Sciatic nerve (tissue), 2 donors: ENCODE results near the gene AJAP1. TPM values are rescaled to one million over a fixed set of nuclear protein-coding genes. Genes with fewer than 3 reads are reported as not detected.
A peak's percentile ranks its signal among the peaks of the same experiment; 100 is the strongest.

Experiments
- ATAC-seq: fragments of 200-7000 bp; cut with Tn5 transposase; one replicate; pipeline ENCODE4 v1.9.1; 2020; ENCODE audit warnings: mild to moderate bottlenecking, moderate library complexity
- DNase-seq: peaks from one replicate; pipeline ENCODE4 v3.0.0-alpha.2; 2020; ENCODE audit warnings: low spot score
- intact Hi-C: fragments of 100-400 bp; cut with DNase I; formaldehyde crosslinking; loops from one replicate; pipeline ENCODE4 v1.14.2; 2022
- total RNA-seq: library from RNA; stranded (reverse); fragmentation: NEBNext Ultra II Directional; extraction: Animal tissue kit (Norgen Biotek cat#: 25700); gene quantifications from one replicate; pipeline ENCODE4 v1.2.1, GENCODE V29; 2021
- donor health status: DM: no; HTN: no; CAD: no.
- donor health status: DM: no; HTN: no; CAD: no.

Gene AJAP1
- total RNA-seq, 1 donor from 2014 or later = 1.4 TPM

DNA sequence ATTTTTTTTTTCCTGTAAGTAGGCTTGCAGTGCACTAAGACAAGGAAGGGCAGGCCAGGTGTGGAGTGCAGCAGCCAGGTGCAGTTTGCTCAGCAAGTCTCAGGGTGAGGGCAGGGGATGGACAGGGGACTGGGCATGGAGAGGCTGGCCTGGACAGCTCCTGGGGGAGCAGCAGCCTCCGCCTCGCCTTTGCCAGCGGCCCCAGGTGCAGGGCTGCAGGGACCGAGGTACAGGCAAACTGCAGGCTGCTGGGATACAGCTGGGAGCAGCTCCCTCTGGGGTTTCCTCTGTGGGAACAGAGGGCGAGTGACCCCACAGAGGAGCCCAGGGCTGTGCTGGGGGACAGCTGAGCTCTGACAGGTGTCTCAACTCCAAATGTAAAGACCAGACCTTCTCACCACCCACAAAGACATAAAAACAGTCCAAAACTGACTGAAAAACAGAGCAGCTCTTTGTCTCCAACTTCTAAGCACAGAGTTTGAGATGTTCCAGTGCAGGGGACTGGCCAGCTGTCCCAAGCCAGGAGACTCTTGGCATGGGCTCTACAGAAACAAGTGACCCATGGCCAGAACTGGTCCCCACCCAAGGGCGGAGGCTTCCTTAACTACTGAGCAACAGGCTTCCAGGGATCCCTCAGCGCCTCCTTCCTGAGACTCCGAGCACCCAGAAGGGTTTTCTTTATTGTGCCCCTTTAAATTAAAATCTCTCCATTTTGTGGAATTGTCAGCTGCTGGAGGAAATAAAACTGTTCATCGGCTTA is 27.7 kb upstream of the AJAP1 start:
- intact Hi-C loops = loop anchor here (5.0 kb wide), 1 partner anchor 1794 kb away; no protein-coding TSS in a partner anchor
- ATAC-seq (peak; percentile 85), DNase-seq (no peak)

DNA sequence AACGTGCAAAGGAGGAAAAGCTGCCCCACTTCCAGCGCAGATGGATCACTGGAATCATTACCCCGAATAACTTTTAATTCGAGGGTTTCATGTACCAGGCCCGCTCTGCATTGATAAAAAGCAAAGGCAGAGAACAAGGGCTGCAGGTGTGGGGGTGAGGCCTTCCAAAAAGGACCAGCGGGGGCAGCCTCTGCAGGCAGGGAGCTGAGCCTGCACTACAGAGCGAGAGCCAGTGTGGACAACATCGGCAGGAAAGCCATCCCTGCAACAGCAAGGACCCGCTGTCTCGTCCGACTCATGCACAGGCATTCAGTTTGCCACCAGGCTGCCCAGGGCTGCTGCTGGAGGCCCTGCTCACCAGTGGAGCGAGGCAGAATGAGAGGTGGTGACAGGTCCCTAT is 27.1 kb upstream of the AJAP1 start:
- ATAC-seq = no peak
- intact Hi-C loops = loop anchor here (5.0 kb wide), 1 partner anchor 1795 kb away; no protein-coding TSS in a partner anchor
- no peak for DNase-seq

DNA sequence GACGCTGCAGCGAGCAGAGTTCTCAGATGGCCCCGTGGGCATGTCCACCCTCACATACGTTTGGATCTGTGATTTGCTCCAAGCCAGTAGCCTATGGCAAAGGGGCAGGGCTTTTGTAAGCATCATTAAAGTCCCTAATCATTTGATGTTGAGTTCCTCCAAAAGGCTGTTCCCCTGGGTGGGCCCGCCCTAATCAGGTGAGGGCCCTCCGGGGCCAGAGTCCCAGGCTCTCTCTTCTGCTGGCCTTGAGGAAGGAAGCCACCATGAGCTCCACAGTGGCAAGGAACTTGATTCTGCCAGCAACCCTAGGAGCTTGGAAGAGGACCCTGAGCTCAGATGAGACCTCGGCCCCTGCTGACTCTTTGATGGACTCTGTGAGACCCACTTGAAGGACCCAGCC is 25.4 kb upstream of the AJAP1 start:
- intact Hi-C loops = loop anchor here (5.0 kb wide), 1 partner anchor 1797 kb away; no protein-coding TSS in a partner anchor
- no peak for DNase-seq
- ATAC-seq = no peak

DNA sequence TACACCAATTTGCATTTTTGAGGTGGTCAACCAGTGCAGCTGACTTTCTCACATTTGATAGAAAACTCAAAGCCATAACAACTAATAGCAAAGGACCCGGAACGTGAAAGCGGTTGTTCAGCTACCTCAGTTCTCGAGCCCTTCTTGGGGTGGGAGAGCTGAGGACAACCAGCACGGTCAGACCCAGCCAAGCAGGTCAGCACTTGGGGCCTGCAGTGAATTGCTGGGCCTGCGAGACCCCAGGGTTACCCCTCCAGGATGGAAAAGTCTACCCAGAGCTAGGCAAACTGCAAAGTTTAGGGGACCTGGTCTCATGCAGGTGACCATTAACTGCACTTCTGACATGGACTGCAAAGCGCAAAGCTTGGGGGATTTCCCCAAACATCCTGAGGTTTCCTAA is 23.8 kb upstream of the AJAP1 start:
- no peak for DNase-seq
- intact Hi-C loops = no loop called here
- ATAC-seq = no peak

DNA sequence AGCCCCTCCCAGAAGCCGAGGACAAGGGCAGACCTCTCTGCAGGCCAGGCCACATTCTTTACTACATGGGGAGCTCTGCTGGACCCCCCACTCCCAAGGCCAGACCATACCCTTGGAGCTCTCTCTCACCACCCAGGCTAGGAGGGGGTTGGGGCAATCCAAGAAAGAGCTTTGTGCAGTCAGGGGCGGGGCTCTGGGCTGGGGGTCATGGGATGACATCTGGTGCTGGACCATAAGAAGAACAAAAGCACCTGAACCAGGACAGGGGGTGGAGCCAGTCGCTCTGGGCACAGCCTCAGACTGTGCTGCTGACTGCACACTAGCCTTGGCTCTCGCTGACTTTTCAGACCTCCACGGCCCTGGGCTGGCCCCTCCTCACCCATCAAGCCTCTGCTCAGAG is 23.1 kb upstream of the AJAP1 start:
- intact Hi-C loops = no loop called here
- ATAC-seq = no peak
- no peak for DNase-seq

DNA sequence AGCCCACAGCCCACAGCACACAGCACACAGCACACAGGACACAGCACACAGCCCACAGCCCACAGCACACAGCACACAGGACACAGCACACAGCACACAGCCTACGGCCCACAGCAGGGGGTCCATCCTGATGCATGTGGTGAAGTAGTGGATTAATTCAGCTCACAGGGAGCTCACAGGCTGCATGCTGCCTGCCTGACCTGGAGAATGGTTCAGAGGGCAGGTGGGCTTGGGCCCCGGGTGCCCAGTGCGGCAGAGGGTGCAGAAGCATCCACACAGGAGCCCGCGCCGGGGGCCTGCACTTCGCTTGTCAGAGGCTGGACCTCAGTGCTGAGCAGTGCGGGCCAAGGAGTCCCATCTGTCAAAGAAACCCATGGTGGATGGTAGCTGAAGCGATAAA is 21.1 kb upstream of the AJAP1 start:
- intact Hi-C loops = no loop called here
- DNase-seq (no peak), ATAC-seq (no peak)

DNA sequence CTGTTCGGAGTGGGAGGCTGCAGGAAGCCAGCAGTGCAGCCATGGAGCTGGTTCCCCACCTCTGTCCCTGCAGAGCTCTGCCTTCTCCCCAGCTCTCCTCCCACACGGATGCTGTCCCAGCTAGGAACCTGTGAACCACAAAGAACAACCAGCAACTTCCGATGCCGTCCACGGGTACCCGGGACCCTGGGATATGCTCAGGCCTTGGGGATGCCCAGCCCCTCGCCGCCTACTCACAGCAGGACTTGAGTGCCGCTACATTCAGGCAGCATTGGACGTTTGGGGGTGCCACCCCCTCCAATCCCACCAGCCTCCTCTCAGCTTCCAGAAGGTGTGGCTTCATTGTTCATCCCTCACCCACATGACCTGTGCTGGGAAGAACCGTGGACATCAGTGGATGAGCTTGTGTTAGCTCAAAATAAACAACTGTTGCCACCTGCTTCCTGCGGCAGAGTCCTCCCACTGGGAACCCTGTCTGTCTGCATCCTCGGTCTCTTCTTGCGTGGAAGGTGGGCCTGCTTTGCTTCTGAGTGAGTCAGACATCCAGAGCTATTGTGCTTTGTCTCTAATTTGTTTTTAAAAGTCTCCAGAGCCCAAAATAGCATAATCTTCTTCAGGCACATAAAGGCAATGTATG is 20.1 kb upstream of the AJAP1 start:
- intact Hi-C loops = no loop called here
- ATAC-seq (no peak), DNase-seq (no peak)

DNA sequence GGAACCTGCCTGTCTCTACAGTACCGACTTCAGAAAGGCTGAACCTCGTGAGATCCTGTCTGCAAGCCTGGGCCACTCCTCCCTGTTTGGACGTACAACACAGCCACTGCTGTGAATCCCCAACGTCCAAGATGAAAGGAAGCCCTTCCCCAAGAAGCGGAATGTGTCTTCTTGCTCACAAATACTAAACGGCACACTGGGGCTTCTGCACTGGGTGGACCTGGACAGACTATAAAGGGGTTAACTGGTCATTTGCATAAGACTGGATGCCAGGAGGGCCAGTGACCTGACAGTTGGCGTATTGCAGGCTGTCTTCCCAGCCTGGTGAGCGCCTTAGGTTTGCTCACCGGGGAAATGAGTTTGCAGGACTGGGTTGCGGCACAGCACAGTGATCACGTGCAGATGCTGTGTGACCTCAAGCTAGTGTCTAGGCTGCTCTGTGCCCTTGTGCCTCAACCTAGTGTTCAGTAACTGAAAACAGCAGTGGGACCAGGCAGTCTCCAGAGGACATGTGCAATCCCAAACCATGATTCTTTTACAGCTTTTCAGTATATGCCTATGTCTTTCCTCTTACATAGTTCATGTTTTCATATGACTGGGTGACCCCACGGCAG is 19.5 kb upstream of the AJAP1 start:
- intact Hi-C loops = no loop called here
- ATAC-seq (no peak), DNase-seq (no peak)

DNA sequence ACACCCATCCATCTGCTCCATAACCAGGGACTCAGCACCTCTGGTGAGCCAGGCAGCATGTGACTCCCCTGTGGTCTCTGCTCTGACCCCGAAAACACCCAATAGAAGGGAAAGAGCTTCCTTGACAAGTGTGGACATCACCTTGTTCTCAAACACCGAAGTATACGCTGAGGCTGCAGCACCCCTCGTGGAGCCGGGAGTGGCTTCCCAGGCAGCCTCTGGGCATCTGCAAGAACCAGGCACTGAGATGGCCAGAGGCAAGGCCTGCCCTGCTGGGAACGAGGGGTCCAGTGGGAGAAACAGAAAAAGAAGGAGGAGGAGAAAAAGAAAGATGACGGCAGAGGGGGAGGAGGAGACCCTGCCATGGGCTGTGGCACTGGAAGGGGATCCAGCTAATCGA is 18.2 kb upstream of the AJAP1 start:
- DNase-seq (no peak), ATAC-seq (no peak)
- intact Hi-C loops = no loop called here

DNA sequence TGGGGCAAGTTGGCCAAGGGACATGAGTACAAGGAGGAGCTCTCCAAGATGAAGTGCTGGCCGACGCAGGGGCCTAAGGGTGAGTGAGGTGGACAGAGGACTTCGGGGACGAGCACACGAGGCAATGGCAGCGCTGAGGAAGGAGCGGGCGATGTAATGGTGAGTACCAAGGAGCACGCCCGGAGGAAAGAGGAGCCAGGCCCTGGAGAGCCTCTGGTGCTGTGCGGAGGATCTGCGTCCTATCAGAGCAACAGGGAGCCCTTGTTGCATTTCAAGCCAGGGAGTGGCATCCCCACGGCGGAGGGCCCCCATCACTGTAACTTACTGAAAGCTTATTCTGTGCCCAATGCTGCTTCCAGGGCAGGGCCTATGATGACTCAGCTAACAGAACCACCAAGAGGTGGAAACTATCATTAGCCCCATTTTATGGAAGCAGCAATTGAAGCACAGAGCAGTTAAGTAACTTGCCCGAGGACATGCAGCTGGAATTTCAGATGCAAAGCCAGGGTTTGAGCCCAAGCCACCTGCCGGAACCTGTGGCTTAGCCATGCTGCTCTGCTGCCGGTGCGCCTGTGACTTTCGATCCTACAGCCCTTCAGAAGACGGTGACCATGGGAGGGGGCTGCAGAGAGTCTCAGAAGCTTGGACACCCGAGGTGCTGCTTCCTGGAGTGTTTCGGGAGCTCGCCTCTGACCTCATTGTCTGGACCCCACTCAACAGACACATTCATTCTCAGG is 17.6 kb upstream of the AJAP1 start:
- intact Hi-C loops = no loop called here
- no peak for ATAC-seq

DNA sequence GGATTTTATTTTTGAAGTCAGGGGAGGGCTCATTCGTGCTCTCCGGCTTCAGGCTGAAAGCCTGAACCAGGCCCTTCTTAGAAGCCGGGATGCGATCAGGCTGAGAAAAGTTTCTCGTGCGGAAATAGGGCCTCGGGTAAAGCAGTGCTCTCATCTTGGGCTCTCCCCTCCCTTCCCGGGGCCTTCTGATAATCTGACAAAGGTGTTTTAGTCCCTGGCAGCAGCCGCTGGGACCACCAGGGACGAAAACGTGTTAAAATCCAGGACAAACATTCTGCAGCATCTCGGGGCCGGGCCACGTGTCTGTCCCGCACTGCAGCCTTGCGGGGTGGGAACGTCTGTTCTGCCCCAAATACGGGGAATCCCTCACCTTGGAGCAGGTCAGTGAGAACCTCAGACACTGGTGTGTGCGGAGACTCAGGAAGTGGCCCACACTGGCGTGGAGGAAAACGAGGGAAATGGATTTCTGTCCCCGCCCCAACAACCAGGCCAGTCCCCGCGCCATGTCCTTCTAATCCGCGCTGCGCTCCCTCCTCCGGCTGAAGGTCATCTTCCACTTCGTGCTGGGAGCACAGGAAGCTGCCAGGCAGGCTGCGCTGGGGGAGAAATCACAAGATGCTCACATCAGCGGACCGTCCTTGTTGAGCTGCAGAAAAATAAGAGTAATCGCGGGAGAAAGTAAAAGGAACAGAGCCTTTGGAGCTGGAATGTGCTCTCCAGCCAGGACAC is 16.6 kb upstream of the AJAP1 start:
- ATAC-seq = no peak
- no peak for DNase-seq
- intact Hi-C loops = no loop called here

More for the DNA sequence above, 17.6 kb upstream of the AJAP1 start:
- DNase-seq = no peak

DNA sequence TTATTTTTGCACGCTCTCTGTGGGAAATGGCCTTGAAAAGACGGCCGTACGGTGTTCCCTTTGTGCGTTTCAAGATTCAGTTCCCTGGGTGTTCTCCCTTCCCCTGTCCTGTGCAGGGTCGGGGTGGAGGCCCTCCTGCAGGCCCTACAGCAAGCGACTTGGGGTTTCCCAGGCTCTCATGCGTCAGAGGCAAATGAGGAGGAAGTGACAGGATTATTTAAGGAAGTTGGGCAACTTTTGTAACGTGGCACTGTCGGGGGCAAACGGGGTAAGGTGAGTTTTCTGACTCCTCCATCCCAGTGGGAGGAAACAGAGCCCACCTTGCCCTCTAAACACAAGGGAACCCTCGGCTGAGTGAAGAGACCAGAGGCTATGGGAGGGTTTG is 16.1 kb upstream of the AJAP1 start:
- DNase-seq (no peak), ATAC-seq (no peak)
- intact Hi-C loops = no loop called here

DNA sequence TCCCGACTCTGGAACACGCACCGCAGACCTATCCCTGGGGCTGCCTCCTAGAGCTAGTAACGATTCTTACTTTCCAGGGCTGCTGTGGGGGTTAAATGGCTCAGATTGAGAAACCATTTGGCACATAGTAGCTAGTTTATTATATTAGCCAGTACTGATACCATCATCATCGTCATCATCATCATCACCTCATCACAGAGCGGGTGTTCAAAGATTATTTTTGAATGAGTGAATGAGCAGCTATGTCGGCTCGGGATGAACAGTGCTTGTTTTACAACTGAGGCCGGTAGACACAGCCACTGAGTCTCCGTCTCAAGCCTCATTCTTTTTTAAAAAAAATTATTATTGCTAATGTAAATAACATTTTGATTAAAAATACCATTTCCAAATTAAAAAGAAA is 13.5 kb upstream of the AJAP1 start:
- ATAC-seq = no peak
- DNase-seq = no peak
- intact Hi-C loops = no loop called here

DNA sequence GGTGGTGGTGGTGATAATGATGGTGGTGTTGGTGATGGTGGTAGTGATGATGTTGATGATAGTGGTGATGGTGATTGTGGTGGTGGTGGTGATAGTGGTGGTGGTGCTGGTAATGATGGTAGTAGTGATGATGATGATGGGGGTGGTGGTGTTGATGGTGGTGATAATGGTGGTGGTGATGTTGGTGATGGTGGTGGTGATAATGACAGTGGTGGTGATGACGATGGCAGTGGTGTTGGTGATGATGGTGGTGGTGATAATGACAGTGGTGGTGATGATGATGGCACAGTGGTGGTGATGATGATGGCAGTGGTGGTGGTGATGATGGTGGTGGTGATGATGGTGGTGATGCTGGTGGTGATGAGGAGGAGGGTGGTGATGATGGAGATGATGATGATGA is 7.0 kb upstream of the AJAP1 start:
- intact Hi-C loops = no loop called here
- ATAC-seq = no peak
- no peak for DNase-seq

DNA sequence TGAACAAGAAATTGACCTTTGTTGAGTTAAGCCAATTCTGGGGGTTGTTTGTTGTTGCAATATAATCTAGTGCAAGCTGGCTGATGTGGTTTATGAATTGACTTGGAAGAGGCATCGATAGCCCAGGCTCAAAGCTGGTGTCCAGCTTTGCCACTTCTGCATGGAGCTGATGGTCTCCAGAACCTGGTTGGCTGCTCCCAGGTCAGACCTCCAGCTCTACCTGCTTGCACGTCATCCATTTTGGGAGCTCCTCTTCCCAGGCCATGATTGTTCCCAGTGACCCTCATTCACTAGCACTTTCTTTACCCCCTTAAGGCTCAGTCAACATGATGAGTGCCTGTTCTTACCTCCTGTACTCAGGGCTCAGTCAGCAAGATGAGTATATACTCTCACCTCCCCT is 5.8 kb upstream of the AJAP1 start:
- DNase-seq (no peak), ATAC-seq (no peak)
- intact Hi-C loops = no loop called here

DNA sequence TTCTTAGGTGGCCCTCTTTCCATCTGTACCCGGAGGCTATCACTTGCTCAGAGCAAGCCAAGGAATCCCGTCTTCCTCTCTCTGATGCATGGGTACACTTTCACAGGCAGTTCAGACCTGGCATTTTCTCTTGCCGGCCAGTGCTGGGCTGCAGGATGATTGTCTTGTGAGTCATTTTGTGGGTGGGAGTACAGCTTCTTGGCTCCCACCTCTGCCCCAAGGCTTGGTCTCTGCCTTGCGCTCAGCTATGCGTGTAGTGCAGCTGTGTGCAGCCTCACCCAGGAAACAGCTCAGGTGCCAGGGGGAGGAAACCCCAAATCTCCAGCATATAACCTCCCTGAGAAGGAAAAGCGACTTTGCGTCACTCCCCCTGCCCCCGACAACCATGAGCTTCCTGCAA is 3.9 kb upstream of the AJAP1 start:
- ATAC-seq (no peak), DNase-seq (no peak)
- intact Hi-C loops = no loop called here

DNA sequence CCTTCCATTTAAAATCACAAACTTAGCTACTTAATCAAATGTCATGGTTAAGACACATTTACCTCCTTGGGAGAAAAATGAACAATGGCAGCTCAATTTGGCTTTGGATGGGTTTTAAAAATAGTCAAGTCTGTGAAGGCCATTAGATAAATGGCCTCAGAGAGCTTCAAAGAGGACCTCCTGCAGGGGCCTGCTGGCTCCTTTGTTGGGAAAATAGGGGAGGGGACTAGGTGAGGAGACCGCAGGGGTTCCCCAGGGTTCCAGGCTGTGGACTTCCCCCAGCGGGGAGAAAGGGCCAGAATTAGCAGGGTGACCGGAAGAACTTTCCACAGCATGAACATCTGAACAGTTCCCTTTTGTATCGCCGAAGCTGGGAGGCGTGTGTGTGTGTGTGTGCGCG is 3.4 kb upstream of the AJAP1 start:
- ATAC-seq (no peak), DNase-seq (no peak)
- intact Hi-C loops = no loop called here

DNA sequence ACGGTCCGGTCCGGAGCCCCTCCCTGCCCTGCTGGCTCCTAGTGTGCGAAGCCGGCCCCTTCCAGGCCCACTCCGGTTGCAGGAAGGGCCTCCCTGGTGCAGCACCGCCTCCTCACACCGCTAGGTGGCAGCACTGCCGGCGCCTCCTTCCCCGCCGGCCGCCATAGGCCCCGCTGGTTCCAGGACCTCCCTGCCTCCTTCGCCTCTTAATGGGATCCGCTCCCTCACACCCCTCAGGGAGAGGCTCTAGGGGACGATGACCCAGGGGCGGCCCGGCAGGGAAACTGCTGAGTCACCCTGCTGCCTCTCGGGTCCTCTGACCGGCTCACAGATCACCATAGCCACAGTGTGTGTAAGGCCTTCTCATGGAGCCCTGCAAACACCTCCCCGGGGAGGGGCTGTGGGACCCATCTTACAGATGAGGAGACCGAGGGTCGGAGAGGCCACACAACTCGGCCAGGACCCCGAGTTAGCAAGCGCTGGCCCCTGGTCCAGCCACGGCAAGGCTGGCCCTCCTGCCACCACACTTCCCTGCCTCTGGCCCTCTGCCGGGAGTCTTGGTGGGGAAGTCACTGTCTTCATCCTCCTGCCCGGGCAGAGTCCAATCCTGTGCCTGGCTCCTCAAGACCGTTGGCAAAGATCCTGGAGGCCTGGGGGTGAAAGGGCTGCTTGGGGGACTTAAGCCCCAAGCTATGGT is 1.6 kb upstream of the AJAP1 start:
- DNase-seq (peak; percentile 74), ATAC-seq (peak; percentile 70)
- intact Hi-C loops = no loop called here

DNA sequence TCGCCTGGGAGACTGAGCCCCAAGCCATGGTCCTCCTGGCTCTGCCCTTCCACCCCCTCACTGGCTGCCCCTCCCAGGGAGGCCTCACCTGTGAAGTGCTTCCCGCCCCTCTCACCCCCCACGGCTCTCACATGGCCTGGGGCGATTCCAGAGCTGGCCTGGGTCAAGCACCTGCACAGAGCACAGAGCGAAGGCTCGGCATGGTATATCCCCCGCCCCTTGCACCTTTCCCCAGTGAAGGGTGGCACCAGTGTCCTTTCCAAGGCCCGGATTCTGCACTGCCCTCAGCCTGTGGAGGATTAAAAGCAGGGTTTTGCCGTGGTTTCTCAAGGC is 1.1 kb upstream of the AJAP1 start:
- intact Hi-C loops = no loop called here
- ATAC-seq (no peak), DNase-seq (no peak)
